ENCODE results near the gene CPXM2.

The CPXM2 gene

DNA sequence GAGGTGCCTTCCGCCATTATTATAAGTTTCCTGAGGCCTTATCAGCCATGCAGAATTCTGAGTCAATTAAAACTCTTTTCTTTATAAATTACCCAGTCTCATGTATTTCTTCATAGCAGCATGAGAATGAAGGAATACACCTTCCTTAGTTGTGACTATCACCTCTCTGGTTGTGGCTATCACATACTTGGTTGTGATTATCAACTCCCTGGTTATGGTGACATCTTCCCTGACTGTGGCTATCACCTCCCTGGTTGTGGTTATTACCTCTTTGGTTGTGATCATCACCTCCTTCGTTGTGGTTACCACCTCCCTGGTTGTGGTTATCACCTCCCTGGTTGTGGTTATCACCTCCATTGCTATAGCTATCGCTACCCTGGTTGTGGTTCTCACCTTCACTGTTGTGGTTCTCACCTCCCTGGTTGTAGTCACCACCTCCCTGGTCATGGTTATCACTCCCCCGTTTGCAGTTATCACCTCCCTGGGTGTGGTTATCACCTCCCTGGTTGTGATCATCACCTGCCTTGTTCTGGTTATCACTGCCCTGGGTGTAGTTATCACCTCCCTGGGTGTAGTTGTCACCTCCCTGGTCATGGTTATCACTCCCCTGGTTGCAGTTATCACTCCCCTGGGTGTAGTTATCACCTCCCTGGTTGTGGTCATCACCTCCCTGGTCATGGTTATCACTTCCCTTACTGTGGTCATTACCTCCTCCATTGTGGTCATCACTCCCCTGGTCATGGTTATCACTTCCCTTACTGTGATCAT is 119.5 kb downstream of the CPXM2 start:
- no peak for DNase-seq (ENCODE audit: low read depth)

DNA sequence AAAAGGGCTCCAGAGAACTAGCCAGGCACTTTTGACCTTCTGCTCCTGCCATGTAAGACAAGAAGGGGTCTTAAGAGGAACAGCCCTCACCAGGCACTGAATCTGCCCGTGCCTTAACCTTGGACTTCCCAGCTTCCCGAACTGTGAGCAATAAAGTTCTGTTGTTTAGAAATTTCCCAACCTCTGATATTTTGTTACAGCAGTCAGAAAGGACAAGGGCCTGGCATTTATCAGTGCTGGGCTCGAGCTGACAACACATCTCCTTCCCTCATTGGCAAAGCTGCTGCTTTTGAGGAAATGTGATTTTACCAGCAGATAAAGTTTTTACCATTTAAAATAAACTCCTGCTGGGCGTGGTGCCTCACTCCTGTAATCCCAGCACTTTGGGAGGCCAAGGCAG is 122.0 kb downstream of the CPXM2 start:
- DNase-seq (ENCODE audit: low read depth): no peak

DNA sequence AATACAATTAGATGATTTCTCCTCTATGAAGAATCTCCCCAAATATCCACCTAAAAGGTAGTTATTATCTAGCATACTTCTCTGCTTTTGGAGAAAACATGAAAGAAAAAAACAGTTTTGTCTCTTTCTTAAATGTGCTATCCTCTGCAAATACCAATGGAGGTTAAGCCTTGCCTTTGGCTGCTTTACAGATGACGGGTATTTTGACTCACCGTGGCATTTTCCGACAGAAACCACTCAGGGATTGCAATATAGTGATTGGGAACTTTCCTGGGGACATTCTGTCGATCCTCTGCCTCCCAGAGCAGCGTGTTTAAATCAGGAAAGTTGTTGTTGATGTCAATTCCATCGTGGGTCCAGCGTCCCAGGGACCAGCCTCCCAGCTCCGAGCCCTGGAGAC is 124.8 kb downstream of the CPXM2 start:
- no peak for DNase-seq (ENCODE audit: low read depth)

DNA sequence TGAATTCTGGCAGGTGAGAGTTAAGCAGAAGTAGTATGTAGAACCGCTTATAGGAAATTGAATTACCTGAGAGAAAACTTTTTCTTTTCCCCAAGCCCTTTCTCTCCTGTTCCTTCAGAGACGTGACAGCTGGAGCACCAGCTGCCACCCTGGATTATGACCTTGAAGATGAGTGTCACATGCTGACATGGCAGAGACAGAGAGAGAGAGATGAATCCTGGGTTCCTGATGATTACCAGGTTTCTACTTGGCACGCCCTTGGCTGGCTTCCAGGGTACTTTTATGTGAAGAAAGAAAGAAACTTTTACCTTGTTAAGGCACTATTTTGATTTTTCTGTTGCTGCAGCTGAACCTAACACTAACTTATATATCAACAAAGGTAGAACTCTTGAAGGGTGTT is 125.6 kb downstream of the CPXM2 start:
- no peak for DNase-seq (ENCODE audit: low read depth)

DNA sequence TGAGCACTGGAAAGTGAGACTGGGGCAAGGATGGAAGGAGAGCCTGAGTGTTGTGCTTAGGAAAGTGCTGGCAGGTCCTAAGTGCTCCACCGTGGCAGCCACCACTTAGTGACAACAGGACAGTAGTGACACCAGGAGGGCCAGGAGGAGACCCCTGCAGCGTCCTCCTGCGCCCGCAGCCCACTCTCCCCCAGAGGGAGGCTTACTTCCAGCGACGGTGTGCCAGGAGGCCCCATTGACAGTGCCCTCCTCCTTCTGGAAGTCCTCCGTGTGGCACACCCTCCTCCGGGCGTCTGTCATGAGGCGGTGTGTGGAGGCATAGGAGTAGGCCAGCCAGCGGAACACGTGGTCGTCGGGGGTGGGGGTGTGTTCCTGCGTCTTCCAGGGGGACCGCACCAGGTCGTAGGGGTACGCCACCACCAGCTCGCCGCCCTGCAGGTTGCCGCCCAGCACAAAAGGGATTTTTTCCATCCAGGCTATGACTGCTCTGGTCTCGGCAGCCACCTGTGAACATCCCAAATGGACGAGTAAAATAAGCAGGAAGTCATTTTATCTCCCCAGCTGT is 129.9 kb downstream of the CPXM2 start:
- DNase-seq (ENCODE audit: low read depth): no peak

DNA sequence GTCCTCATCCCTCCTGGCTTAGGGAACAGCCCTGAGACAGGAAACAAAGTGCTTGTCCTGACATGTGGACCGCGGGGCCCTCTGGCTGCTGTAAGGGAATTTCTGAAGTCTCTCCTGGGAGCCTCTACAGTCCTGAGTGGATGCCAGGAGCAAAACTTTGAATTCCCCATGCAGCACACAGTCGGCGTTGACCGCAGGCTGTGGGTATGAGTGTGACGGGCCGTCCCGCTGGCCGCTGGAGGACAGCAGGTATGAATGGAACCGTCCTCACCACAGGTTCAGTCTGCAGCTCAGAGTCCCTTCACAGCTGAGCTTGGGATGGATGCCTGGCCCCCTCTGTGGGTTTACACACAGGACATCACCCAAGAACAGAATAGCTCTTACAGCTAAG is 130.6 kb downstream of the CPXM2 start:
- no peak for DNase-seq (ENCODE audit: low read depth)

DNA sequence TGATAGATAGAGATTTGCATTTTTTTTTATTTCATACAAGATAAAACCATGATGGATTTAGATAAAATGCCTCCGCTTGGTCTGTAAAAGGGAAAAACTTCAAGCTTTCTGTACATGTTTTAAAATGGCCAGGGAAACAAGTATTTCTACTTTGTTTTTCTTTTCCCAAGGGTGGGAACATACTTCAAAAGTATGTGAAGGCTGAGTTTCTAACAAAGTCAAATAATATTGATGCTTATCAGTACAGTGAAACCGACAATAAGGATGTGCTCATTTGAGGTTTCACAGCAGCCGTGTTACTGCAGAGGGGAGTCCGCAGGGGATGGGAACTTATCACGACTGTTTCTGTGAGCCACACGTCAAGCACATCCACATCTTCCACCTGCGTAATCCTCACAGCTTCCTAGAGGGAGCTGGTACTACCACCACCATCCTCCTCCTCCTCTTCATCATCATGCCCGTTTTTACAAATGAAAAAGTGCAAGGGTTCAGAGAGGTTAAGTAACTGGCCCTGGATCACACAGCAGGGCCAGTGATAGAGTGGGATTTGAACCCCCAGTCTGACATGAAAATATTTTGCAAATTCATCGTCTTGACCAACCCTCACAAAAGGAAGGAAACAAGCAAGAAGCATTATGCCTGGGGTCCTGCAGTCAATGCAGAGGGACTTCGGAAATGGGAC is 131.1 kb downstream of the CPXM2 start:
- no peak for DNase-seq (ENCODE audit: low read depth)

DNA sequence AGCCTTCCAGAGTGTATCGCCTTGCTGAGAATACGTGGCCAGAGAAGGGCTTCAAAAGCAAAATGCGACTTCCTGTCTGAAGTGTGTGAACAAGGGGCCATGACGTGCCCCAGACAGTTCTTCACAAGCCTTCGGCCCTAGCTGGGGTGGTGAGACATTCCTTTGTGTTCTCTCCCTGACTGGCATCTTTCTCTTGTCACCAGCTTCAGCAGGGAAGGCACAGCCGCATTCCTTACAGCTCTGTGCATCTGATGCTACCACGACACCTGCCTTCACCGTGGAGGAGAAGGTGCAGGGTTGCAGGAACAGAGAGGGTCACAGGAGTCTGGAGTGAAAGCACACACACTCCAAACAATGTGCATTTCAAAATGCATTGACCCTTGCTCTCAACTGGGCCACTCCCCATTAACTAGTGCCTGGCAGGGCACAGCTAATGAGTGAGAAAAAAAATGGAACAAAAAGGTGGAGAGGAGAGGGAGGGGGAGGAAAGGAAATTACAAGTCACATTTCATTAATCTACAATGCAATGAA is 132.0 kb downstream of the CPXM2 start:
- no peak for DNase-seq (ENCODE audit: low read depth)

DNA sequence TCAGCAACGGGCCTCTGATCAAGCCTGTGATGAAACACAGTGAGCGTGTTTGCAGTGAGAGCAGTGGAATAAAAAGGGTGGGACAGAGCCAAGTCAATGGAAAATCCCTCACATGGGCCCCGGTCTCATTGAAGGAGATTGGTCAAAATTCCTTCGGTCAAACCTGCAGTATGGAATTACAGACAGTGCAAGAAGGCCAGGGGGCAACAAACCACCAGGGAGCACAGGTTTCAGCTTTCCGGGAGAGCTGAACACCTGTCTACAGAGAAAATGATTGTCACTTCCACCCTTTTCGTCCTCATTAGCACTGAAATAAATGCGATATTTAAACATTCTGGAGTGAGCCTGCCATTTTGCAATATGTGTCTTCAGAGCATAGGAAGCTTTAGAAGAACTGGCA is 132.6 kb downstream of the CPXM2 start:
- DNase-seq (ENCODE audit: low read depth): no peak

DNA sequence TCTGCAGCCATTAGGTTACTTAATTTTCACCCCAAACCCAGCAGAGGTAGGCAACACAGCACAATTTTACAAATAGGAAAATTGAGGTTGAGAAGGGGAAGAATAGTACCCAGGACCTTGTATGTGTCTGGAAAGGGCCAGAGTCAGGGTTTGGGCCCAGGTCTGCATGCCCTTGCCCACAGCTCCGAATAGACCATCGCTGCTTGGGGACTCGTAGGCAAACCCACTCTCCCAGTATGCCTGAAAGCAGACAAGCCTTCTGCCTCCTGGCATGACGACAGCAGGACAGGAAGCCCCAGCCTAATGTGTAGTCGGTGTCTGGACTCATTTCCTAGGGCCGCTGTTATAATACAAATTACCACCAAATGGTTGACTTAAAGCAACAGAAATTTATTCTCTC is 133.8 kb downstream of the CPXM2 start:
- DNase-seq (ENCODE audit: low read depth): no peak

DNA sequence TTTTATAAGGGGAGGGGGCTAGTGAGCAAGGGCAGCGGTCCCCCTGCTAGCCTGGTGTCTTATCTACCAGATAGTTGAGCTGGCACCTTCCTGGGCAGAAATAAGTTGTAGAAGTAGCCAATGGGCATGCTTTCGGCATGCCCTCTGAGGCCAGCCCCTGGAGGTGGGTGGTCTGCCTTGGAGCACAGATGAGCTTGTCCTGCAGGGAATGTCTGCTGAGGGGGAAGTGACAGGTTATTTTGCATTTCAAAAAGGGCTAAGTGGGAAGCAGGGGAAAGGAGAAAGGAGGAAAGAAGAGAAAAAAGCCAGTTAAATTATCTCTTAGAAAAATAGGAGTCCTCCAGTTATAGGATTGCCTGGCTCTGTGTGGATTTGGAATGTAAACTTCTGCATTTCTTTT is 136.5 kb downstream of the CPXM2 start:
- DNase-seq (ENCODE audit: low read depth): no peak

DNA sequence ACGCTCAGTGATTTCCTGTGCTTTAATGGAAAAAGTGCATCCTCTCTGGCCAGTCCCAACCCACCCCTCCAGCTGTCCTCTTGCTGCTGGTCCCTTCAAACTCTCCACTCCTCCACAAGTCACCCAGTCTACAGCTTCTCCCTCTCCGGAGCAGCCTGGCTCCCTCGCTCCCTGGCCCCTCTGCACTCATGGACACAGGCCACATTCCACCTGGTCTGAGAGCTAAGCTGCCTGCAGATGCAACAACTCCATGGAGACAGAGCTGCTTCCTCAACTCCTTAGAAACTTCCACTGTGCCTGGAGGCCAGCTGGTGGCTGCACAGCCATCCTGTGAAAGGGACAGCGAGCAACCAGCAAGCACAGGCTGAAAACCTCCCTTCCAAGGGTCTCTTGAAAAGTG is 137.5 kb downstream of the CPXM2 start:
- DNase-seq (ENCODE audit: low read depth): no peak

DNA sequence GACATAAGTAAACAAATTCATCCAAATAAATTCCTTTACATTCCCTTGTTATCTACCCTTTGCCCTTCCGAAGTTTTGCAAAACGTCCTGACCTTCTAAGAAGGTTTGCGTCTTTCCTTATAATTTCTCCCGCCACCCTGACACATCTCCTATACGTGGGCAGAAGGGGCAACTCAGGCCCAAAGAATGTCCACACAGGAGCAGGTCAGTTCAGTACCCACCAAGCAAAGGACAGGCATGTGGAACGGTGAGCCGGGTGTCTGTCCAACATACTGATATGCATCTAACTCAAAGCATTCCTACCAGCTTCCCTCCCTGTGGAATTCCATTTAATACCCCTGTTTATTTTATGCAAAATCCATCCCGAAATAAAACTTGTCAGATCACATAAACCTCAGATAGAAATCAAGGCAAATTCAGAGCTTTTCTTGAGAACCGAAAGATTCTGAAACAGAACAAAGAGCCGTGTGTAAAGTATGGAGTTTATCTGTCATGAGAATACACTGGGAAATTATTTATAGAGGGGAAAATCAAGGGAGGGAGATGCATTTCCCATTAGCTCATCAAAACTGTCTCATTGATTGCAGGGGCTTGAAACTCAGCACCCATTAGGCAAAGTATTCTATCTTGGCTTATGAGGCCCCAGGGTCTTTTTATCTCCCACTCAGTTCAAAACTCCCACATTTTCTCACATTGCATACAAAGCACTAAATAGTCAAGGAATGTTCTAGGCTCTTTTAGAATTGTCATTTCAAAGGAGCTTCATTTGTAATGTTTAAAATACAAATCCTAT is 140.1 kb downstream of the CPXM2 start:
- no peak for DNase-seq (ENCODE audit: low read depth)

DNA sequence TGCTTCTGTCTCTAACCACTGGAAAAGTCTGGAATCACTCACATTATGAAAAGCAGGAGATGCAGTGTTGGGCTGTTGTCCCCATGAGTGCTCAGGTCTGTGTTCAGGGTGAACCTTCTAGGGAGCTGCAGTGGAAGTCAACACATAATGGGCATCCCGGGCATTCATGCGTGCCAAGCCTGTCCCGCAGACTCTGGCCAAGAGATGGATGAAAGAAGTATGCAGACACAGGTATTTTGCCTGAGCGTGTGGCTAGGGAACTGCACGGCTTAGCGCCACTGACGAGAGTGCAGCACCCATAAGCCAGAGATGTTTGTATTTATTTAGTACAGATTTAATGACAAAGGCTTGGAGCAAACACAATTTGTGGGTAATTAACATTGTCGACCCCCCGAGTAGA is 140.7 kb downstream of the CPXM2 start:
- DNase-seq (ENCODE audit: low read depth): no peak

DNA sequence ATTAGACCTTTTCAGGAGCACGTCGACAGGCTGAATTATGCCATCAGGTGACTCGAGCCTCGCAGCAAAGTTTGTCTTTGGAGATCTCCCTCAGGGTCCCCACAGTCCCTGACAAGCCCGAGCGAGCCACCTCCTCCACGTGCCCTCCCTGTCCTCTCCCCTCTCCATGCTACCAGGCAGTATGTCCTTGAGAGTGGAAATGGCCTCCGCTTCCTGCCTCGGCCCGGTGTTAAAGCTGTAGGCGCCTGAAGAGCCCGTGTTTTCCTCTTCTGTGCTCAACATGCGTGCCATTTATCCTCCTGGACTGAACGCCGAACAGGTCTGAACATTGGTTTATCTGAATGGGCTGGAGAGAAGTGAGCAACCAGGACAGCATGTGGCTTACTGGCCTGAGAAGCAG is 142.9 kb downstream of the CPXM2 start:
- no peak for DNase-seq (ENCODE audit: low read depth)

DNA sequence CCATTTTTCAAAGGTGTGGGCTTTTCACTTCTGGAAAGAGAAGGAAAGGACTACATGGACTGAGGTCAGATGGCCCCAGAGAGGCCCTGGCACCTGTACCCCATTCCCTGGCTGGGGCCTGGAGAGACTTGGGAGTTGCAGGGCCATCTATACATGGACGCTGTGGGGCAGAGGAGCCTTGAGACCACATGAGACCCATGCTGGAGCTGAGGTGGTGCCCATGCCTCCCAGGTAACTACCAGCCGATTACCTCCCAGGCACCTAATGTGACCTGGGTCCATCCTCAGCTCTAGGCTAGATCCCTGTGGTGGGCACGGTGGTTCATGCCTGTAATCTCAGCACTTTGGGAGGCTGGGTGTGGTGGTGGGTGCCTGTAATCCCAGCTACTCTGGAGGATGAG is 144.2 kb downstream of the CPXM2 start:
- DNase-seq (ENCODE audit: low read depth): no peak

DNA sequence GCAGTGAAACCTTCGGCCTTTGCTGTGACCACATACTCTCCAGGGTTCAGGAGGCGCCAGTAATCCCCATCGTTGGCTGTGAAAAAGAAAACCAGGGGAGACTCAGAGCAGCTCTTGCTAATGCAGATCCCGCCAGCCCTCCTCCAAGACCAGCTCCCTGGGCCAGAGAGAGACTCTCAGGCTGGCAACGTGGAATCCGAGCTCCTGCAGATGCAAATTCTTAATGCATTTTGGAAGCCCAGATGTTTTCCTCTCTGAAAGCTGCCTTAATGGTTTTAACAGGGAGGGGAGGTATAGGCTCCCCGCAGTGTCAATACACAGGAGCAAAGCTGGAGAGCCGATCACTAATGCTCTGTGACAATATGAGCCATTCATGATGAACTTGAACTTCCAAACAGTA is 144.7 kb downstream of the CPXM2 start:
- no peak for DNase-seq (ENCODE audit: low read depth)

DNA sequence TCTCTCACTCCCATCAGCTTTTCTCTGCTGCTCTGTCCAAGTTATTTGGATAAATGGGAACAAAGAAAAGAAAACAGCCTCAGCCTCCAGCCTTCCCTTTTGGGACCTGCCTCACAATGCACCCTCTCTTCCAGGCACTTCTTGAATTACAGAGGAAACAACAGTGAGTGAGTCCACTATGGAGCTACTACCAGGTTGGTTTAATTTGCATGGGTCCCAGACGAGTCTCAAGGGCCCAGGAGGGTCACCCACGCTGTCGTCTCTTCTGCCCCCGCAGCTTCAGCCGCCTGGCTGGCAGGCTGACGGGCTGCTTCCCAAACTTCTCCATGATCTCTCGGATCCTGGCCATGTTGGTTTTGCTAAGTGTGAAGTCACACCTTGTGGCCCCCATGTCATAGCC is 145.1 kb downstream of the CPXM2 start:
- DNase-seq (ENCODE audit: low read depth): no peak

DNA sequence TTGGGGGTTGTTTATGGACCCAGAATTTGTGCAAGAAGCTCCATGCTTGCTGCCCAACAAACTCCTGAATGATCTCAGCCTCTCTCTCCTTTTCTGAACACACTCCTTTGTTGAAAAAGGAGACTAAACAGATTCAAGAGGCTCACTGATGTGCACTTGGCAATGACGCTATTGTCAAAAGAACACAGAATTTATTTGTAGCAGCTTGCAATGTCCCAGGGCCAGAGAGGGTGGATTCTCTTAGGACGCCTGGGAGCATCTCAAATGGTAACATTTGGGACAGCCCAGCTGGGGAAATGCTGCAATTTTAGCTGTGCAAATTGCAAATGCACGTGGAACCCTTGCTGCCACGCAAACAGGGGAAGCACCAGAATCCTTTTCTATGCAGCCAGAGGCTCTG is 145.5 kb downstream of the CPXM2 start:
- DNase-seq (ENCODE audit: low read depth): no peak

DNA sequence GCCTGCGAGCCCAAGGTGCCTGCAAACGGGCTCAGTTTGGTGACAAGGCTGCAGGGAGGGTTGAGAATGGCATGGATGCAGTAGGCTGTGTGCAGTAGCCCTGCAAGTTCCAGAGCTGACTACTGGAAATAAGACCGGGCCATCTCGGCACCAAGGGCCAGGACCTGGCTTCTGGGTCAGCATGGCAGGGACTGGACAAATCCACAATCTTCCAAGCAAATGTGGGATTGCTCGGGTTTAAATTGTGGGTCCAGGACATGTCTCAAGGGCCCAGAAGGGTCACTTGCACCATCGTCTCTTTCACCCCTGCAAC is 147.4 kb downstream of the CPXM2 start:
- no peak for DNase-seq (ENCODE audit: low read depth)

DNA sequence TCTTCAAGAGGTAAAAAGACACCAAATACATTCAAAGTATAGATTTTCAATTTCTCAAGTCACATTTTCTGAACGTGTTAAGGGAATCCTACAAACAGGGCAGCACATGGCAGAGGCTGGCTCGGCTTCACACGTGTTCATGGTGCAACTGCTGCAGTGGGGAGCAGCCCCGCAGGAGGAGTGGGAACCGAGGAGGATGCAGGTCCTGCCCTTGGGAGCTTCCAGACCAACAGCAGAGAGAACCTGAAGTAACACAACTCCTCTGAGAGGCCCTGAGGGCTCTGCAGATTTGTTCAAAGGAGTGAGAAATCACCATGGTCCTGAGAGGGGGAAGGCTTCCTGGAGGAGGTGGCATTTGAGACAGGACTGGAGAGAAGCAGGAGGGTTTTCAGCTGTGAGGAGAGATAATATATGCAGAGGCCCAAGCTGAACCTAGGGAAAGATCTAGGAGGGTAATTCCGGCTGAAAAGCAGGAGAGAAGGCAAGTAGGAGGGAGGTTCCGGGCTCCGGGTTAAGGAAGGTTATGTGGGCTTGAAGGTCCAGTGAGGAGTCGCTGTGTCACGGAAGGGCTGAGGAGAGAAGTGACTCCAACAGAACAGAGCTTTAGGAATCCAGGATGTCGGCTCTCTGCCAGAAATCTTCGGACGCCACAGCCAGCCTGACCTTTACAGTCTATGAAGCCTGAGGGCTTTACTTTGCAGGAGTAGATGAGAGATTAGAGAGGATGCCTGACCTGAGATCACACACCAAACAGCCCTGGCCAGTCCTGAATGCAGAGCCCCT is 148.0 kb downstream of the CPXM2 start:
- no peak for DNase-seq (ENCODE audit: low read depth)

Measured in stimulated activated CD8-positive, alpha-beta memory T cell treated with anti-CD3 and anti-CD28 coated beads, Interleukin-4, amount 100 ng/mL, for 24 hours (primary cell).